ENCODE measurements around the gene SGMS1. TPM values are rescaled to one million over a fixed set of nuclear protein-coding genes. Genes with fewer than 3 reads are reported as not detected.

The SGMS1 gene
- polyA plus RNA-seq, 1 of the 3 experiments (the other 2 are of a cell fraction), result 6.3 TPM

DNA sequence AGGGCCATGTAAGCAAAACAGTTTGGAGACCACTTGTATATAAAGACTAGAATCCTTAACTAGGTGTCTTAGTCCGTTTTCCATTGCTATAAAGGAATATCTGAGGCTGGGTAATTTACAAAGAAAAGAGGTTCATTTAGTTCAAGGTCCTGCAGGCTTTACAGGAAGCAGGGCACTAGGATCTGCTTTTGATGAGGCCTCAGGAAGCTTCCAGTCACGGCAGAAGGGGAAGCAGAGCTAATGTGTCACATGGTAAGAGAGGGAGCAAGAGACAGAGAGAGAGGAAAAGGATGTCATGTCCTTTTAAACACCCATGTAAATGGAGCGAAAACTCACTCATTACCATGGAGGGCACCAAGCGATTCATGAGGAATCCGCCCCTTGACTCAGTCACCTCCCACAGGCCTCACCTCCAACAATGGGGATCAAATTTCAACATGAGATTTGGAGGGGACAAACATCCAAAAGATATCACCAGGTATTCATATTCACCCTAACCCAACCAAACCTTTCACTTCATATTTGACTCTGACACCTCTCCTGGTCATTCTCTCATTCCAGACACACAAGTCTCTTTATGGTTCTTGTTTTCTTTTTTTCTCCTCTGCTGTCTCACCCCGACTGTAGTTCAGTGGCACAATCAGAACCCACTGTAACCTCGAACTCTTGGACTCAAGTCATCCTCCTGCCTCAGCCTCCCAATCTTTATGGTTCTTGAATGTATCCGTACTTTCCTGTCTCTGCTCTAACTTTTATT lies 342.4 kb downstream of the SGMS1 start:
- Histone ChIP-seq H3K9me2 (no peaks in the 10 kb centered on the region), H4K20me1 (ENCODE audit: insufficient read depth) (no peaks in the 10 kb centered on the region), H3K27ac (ENCODE audit: low read depth in 2 of 2, low read length in 1 of 2) (no peak overlapping the region), H3K79me2 (ENCODE audit: insufficient read depth) (no peaks in the 10 kb centered on the region), H3K9ac (no peak overlapping the region), H3F3A (replicated peaks; ENCODE audit: insufficient read depth) (no peaks in the 10 kb centered on the region), H3K4me1 (ENCODE audit: control insufficient read depth in 1 of 2, insufficient read depth in 2 of 2, low read depth in 1 of 2, low read length in 1 of 2) (no peaks in the 10 kb centered on the region), H2AFZ (ENCODE audit: low read depth) (no peak overlapping the region), H3K27me3 (ENCODE audit: insufficient read depth) (no peaks in the 10 kb centered on the region), H3K4me2 (no peak overlapping the region), H3K36me3 (replicated peaks in 1 of 2; ENCODE audit: control insufficient read depth in 1 of 2, insufficient read depth in 2 of 2, low read length in 1 of 2) (no peaks in the 10 kb centered on the region), H3K4me3 (ENCODE audit: low read depth in 2 of 2, low read length in 1 of 2) (no peak overlapping the region), H3K9me3 (no peaks in the 10 kb centered on the region)
- CTCF ChIA-PET, result no interaction called here
- no peak for DNase-seq
- TF ChIP-seq POLR2AphosphoS5 (IDR thresholded peaks at IDR 0.05; ENCODE audit: low read depth, low read length), result no peak
- TF ChIP-seq GATA2 (CRISPR knock-in tag; IDR thresholded peaks at IDR 0.05), result no peak
- 43% methylated on average over 8 of the region's 8 CpGs for WGBS (ENCODE audit: low lambda C conversion rate)
- POLR2A ChIA-PET, result no interaction called here

DNA sequence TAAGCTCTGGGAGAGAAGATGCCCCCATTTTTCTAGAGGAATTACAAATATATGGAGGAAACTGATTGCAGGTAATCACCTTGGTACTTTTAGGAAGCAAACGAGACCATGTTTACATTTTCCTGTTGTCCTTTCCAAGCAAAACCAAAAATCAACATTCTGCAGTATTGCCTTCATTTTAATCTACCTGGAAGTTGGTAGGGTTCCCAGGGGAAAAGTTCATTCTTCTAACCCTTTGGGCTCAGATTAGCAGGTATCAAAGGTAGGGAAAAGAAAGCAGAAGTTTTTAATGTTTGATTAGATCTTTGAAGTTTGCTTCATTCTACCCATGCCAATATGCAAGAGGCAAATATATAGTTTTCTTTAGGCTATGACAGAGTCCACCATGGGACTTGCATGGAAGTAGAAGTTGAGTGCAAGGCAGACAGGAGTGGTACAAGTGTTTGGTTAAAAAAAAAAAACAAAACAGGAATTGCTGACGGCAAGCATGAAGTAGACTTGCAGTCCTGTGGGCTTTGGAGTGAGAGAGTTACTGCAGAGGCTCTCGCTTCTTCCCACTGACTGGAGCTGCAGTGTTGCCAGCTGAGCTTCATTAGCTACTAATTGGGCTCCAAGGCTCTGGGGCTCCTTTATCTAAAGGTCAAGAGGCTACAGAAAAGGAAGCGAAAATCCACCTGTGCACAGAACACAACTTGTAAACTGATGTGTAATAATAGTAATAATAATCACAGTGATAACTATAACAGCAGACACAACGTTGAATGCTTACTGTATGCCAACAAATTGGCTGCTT lies 343.5 kb downstream of the SGMS1 start:
- ChIA-PET CTCF (no interaction called here), POLR2A (no interaction called here)
- no peaks in the 10 kb centered on the region for H3F3A ChIP-seq (replicated peaks; ENCODE audit: insufficient read depth)
- H3K9ac ChIP-seq, result no peak overlapping the region
- no peaks in the 10 kb centered on the region for H4K20me1 ChIP-seq (ENCODE audit: insufficient read depth)
- H3K9me2 ChIP-seq, result no peaks in the 10 kb centered on the region
- no peak for DNase-seq
- H3K9me3 ChIP-seq, result no peaks in the 10 kb centered on the region
- no peaks in the 10 kb centered on the region for H3K27me3 ChIP-seq (ENCODE audit: insufficient read depth)
- 28% methylated on average over 5 of the region's 5 CpGs for WGBS (ENCODE audit: low lambda C conversion rate)
- no peak overlapping the region for H3K4me3 ChIP-seq (ENCODE audit: low read depth in 2 of 2, low read length in 1 of 2)
- H3K4me2 ChIP-seq, result no peak overlapping the region
- no peaks in the 10 kb centered on the region for H3K79me2 ChIP-seq (ENCODE audit: insufficient read depth)
- H3K4me1 ChIP-seq (ENCODE audit: control insufficient read depth in 1 of 2, insufficient read depth in 2 of 2, low read depth in 1 of 2, low read length in 1 of 2), result no peaks in the 10 kb centered on the region
- H3K36me3 ChIP-seq (replicated peaks in 1 of 2; ENCODE audit: control insufficient read depth in 1 of 2, insufficient read depth in 2 of 2, low read length in 1 of 2), result no peaks in the 10 kb centered on the region
- H2AFZ ChIP-seq (ENCODE audit: low read depth), result no peak overlapping the region
- no peak for TF ChIP-seq NFIC (IDR thresholded peaks at IDR 0.05; ENCODE audit: borderline replicate concordance)
- TF ChIP-seq, protein P1, sequence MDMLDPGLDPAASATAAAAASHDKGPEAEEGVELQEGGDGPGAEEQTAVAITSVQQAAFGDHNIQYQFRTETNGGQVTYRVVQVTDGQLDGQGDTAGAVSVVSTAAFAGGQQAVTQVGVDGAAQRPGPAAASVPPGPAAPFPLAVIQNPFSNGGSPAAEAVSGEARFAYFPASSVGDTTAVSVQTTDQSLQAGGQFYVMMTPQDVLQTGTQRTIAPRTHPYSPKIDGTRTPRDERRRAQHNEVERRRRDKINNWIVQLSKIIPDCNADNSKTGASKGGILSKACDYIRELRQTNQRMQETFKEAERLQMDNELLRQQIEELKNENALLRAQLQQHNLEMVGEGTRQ (IDR thresholded peaks at IDR 0.05; ENCODE audit: borderline replicate concordance, low read depth, low read length), result no peak
- no peak for TF ChIP-seq TAF1 (IDR thresholded peaks at IDR 0.05; ENCODE audit: borderline replicate concordance, low read depth, low read length)
- TF ChIP-seq, protein P2, sequence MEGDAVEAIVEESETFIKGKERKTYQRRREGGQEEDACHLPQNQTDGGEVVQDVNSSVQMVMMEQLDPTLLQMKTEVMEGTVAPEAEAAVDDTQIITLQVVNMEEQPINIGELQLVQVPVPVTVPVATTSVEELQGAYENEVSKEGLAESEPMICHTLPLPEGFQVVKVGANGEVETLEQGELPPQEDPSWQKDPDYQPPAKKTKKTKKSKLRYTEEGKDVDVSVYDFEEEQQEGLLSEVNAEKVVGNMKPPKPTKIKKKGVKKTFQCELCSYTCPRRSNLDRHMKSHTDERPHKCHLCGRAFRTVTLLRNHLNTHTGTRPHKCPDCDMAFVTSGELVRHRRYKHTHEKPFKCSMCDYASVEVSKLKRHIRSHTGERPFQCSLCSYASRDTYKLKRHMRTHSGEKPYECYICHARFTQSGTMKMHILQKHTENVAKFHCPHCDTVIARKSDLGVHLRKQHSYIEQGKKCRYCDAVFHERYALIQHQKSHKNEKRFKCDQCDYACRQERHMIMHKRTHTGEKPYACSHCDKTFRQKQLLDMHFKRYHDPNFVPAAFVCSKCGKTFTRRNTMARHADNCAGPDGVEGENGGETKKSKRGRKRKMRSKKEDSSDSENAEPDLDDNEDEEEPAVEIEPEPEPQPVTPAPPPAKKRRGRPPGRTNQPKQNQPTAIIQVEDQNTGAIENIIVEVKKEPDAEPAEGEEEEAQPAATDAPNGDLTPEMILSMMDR (IDR thresholded peaks at IDR 0.05), result no peak
- TF ChIP-seq, protein P3, sequence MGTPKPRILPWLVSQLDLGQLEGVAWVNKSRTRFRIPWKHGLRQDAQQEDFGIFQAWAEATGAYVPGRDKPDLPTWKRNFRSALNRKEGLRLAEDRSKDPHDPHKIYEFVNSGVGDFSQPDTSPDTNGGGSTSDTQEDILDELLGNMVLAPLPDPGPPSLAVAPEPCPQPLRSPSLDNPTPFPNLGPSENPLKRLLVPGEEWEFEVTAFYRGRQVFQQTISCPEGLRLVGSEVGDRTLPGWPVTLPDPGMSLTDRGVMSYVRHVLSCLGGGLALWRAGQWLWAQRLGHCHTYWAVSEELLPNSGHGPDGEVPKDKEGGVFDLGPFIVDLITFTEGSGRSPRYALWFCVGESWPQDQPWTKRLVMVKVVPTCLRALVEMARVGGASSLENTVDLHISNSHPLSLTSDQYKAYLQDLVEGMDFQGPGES (IDR thresholded peaks at IDR 0.05; ENCODE audit: low read depth, low read length), result no peak
- TF ChIP-seq, protein P4, sequence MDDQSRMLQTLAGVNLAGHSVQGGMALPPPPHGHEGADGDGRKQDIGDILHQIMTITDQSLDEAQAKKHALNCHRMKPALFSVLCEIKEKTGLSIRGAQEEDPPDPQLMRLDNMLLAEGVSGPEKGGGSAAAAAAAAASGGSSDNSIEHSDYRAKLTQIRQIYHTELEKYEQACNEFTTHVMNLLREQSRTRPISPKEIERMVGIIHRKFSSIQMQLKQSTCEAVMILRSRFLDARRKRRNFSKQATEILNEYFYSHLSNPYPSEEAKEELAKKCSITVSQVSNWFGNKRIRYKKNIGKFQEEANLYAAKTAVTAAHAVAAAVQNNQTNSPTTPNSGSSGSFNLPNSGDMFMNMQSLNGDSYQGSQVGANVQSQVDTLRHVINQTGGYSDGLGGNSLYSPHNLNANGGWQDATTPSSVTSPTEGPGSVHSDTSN (IDR thresholded peaks at IDR 0.05), result no peak
- TF ChIP-seq YY1 (IDR thresholded peaks at IDR 0.05; ENCODE audit: low read depth), result no peak
- no peak for TF ChIP-seq RXRA (IDR thresholded peaks at IDR 0.05; ENCODE audit: borderline replicate concordance, low read depth)
- no peak for TF ChIP-seq GABPA (IDR thresholded peaks at IDR 0.05; ENCODE audit: low read depth)
- TF ChIP-seq POLR2AphosphoS5 (IDR thresholded peaks at IDR 0.05; ENCODE audit: low read depth, low read length), result no peak
- TF ChIP-seq RCOR1 (IDR thresholded peaks at IDR 0.05; ENCODE audit: low read length), result no peak
- TF ChIP-seq NRF1 (IDR thresholded peaks at IDR 0.05; ENCODE audit: low read depth, low read length), result no peak
- TF ChIP-seq MXI1 (IDR thresholded peaks at IDR 0.05; ENCODE audit: low read depth, low read length), result no peak
- TF ChIP-seq SIN3A (IDR thresholded peaks at IDR 0.05; ENCODE audit: borderline replicate concordance, low read depth, low read length), result no peak
- no peak for TF ChIP-seq TCF12 (IDR thresholded peaks at IDR 0.05)
- no peak for TF ChIP-seq EZH2phosphoT487 (IDR thresholded peaks at IDR 0.05; ENCODE audit: borderline replicate concordance, low read depth)
- TF ChIP-seq EP300 (IDR thresholded peaks at IDR 0.05; ENCODE audit: borderline replicate concordance in 1 of 2, low read depth in 1 of 2, low read length in 1 of 2), result no peak
- no peak for TF ChIP-seq TEAD4 (IDR thresholded peaks at IDR 0.05; ENCODE audit: borderline replicate concordance, insufficient read depth)
- H3K27ac ChIP-seq (ENCODE audit: low read depth in 2 of 2, low read length in 1 of 2), result no peak overlapping the region
